ENCODE measurements around the gene SEPHS2. TPM values are rescaled to one million over a fixed set of nuclear protein-coding genes. Genes with fewer than 3 reads are reported as not detected.

Gene SEPHS2
- total and polyA plus RNA-seq, 2 of the 8 experiments (the other 6 are each of a cell fraction or from before 2014, with no cell fraction given): 28.2 to 61.8 TPM

DNA sequence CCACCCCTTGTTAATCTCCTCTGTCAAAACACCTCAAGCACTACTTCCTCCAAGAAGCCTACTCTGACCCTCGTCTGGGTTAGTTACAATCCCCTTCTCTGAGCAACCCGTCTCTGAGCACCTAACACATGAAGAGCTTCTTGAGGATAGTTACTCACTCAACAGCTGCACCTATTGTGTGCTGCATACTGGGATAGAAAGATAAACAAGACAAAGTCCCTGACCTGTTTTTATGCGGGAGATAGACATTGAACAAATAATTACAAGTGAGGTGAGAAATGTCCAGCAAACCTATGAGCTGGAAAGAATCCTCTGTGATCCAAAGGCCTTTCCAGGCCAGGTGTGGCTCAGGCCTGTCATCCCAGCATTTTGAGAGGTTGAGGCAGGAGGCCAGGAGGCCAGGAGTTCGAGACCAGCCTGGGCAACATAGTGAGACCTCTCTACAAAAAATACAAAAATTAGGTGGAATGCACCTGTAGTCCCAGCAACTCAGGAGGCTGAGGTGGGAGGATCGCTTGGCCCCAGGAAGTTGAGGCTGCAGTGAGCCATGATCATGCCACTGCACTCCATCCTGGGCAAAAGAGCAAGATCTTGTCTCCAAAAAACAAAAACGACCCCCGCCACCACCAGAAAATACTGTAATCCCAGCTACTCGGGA, 43.8 kb downstream of the SEPHS2 start:
- Histone ChIP-seq H4K8ac (ENCODE audit: extremely low read depth, insufficient read depth, low read length) (no peak overlapping the region), H2AFZ (ENCODE audit: low read length) (no peak overlapping the region), H3K79me1 (ENCODE audit: low read depth, low read length) (no peaks in the 10 kb centered on the region), H3K18ac (ENCODE audit: extremely low read depth, low read length) (no peak overlapping the region), H2BK15ac (ENCODE audit: low read length) (no peak overlapping the region), H3K9ac (replicated peaks in 1 of 4; ENCODE audit: extremely low read depth in 1 of 4, low read depth in 3 of 4, low read length in 3 of 4) (no peak overlapping the region), H3K4ac (replicated peaks; ENCODE audit: insufficient read length, low read depth, low read length) (no peak overlapping the region), H3K23ac (ENCODE audit: insufficient read length) (no peak overlapping the region), H2BK12ac (ENCODE audit: low read depth, low read length) (no peak overlapping the region), H2AK5ac (ENCODE audit: low read depth, low read length) (no peak overlapping the region), H3K4me2 (ENCODE audit: insufficient read depth in 1 of 2, low read depth in 2 of 2, low read length in 2 of 2) (no peak overlapping the region), H3K4me3 (ENCODE audit: extremely low read depth in 1 of 4, insufficient read depth in 2 of 4, low read depth in 3 of 4, low read length in 4 of 4) (no peak overlapping the region), H3K23me2 (ENCODE audit: low read depth, low read length) (peaks cover 6% of the 10 kb centered on the region), H2BK120ac (replicated peaks; ENCODE audit: low read depth, low read length) (no peak overlapping the region), H3K27me3 (replicated peaks in 1 of 4; ENCODE audit: control insufficient read depth in 3 of 4, extremely low read depth in 1 of 4, insufficient read depth in 3 of 4, low read length in 3 of 4) (no peaks in the 10 kb centered on the region; a peak in 1 of 7 replicates), H4K5ac (ENCODE audit: insufficient read length, low read depth, low read length) (no peak overlapping the region), H4K91ac (replicated peaks; ENCODE audit: insufficient read length, low read length) (no peak overlapping the region), H3K56ac (replicated peaks; ENCODE audit: insufficient read length, low read depth, low read length) (no peak overlapping the region), H3K9me3 (ENCODE audit: insufficient read depth in 2 of 2, low read depth in 1 of 2, low read length in 1 of 2) (no peaks in the 10 kb centered on the region), H3K14ac (ENCODE audit: insufficient read length) (no peak overlapping the region), H3K79me2 (ENCODE audit: control insufficient read depth in 1 of 2, insufficient read depth in 2 of 2, low read length in 2 of 2) (peaks cover 0 to 8% of the 10 kb centered on the region in 2 experiments; a peak in 2 of 4 replicates), H2BK5ac (ENCODE audit: low read depth, low read length) (no peak overlapping the region), H3K36me3 (ENCODE audit: control insufficient read depth in 2 of 4, insufficient read depth in 4 of 4, low read length in 3 of 4) (peaks cover 4 to 21% (median 14%) of the 10 kb centered on the region in 4 experiments; a peak in 6 of 8 replicates), H3K27ac (ENCODE audit: low read depth, low read length) (no peak overlapping the region), H4K20me1 (replicated peaks in 1 of 2; ENCODE audit: control insufficient read depth in 1 of 2, insufficient read depth in 2 of 2, low read length in 2 of 2) (peaks cover 11 to 17% of the 10 kb centered on the region in 2 experiments), H2BK20ac (ENCODE audit: low read length) (no peak overlapping the region), H3K4me1 (replicated peaks in 1 of 4; ENCODE audit: control insufficient read depth in 3 of 4, insufficient read depth in 4 of 4, low read length in 3 of 4) (peaks cover 0 to 17% (median 7%) of the 10 kb centered on the region in 4 experiments; a peak in 6 of 7 replicates)
- TF ChIP-seq EP300 (IDR thresholded peaks at IDR 0.05; ENCODE audit: borderline replicate concordance in 1 of 2, low read depth in 2 of 2, low read length in 2 of 2) (no peak), BRCA1 (IDR thresholded peaks at IDR 0.05; ENCODE audit: low read depth, low read length) (no peak), JUND (IDR thresholded peaks at IDR 0.05; ENCODE audit: low read length) (no peak), SP1 (IDR thresholded peaks at IDR 0.05; ENCODE audit: low read depth, low read length) (no peak), POLR2A (IDR thresholded peaks at IDR 0.05; ENCODE audit: control extremely low read depth in 1 of 2, low read depth in 2 of 2, low read length in 2 of 2) (no peak), RBBP5 (IDR thresholded peaks at IDR 0.05; ENCODE audit: borderline replicate concordance, low read depth, low read length) (no peak), TCF12 (IDR thresholded peaks at IDR 0.05; ENCODE audit: low read depth, low read length) (no peak), CREB1 (IDR thresholded peaks at IDR 0.05) (no peak), SP2 (IDR thresholded peaks at IDR 0.05; ENCODE audit: low read length) (no peak), PHF8 (conservative IDR thresholded peaks at IDR 0.05; ENCODE audit: low read depth, low read length) (no peak), TAF7 (optimal IDR thresholded peaks at IDR 0.05; ENCODE audit: borderline replicate concordance, low read depth, low read length) (no peak), MAFK (IDR thresholded peaks at IDR 0.05; ENCODE audit: low read depth, low read length) (no peak)
- ChIA-PET CTCF (ENCODE audit: partially characterized antibody) (interaction anchor here (0.7 to 3.6 kb wide), 6 partner anchors 17 to 224 kb away, joined by 3 to 10 read pairs (median 6); no protein-coding TSS in a partner anchor), POLR2A (ENCODE audit: partially characterized antibody) (interaction anchor here (1.1 to 12.6 kb wide), 6 partner anchors 10 to 200 kb away, joined by 3 to 151 read pairs (median 4); partner anchors contain the start of genes CD2BP2, MYL11 and SEPTIN1)
- FAIRE-seq: no peak
- 79% methylated on average over 8 of the region's 8 CpGs; no CpG with 5 or more reads in 1 of the 2 experiments for WGBS, 2 experiments (ENCODE audit: extremely low coverage in 1 of 2, insufficient coverage in 1 of 2, insufficient read length in 1 of 2, insufficient replicate concordance in 2 of 2, low coverage in 1 of 2, low lambda C conversion rate in 2 of 2, missing lambda C conversion rate in 1 of 2)
- DNase-seq (ENCODE audit: low read depth in 1 of 2, low spot score in 2 of 2): no peak
